Tibial artery (tissue), 4 donors: ENCODE results near the gene TGM3.

Source experiments
- DNase-seq, 2 donors: peaks; one replicate each; pipeline ENCODE4 v3.0.0-alpha.2; 2019
- H3K27ac ChIP-seq, 2 donors: fragments of 200-600 bp; sonication (generic) in 1 of 2; 1 replicate in 1 of 2; 2 replicates in 1 of 2; pipeline ENCODE4 v1.5.1; 2018 to 2019; ENCODE audit warnings: mild to moderate bottlenecking in 1 of 2
- H3K27me3 ChIP-seq, 2 donors: fragments of 200-600 bp; sonication (generic) in 1 of 2; one replicate each; pipeline versions ENCODE4 v1.5.1 to v1.6.0; 2016 to 2019
- H3K36me3 ChIP-seq, 3 donors: fragments of 200-600 bp; sonication (generic) in 2 of 3; one replicate each; pipeline ENCODE4 v1.5.1; 2016 to 2019; ENCODE audit warnings: mild to moderate bottlenecking in 2 of 3
- H3K4me1 ChIP-seq, 4 donors: fragments of 200-600 bp; sonication (generic) in 2 of 4; 1 replicate in 3 of 4; 2 replicates in 1 of 4; pipeline ENCODE4 v1.5.1; 2016 to 2019
- H3K4me3 ChIP-seq, 2 donors: fragments of 200-600 bp; sonication (generic) in 1 of 2; 1 replicate in 1 of 2; 2 replicates in 1 of 2; pipeline ENCODE4 v1.5.1; 2018 to 2019; ENCODE audit warnings: mild to moderate bottlenecking in 2 of 2
- H3K9me3 ChIP-seq, 3 donors: fragments of 200-600 bp; sonication (generic) in 1 of 3; one replicate each; pipeline ENCODE4 v1.5.1; 2016 to 2019
- intact Hi-C: fragments of 100-400 bp; cut with DNase I; formaldehyde crosslinking; loops from one replicate; pipeline ENCODE4 v1.15.0; 2023; ENCODE audit warnings: low total_unique reads
- TF ChIP-seq, protein P1 (sequence below), 2 experiments: fragments of 200-600 bp in 1 of 2; fragments of 450-650 bp in 1 of 2; IDR thresholded peaks; one replicate each; pipeline ENCODE4 v1.5.1; 2017 to 2019; ENCODE audit warnings: antibody characterized with exemption in 2 of 2, mild to moderate bottlenecking in 1 of 2, moderate library complexity in 1 of 2

TGM3 gene

DNA sequence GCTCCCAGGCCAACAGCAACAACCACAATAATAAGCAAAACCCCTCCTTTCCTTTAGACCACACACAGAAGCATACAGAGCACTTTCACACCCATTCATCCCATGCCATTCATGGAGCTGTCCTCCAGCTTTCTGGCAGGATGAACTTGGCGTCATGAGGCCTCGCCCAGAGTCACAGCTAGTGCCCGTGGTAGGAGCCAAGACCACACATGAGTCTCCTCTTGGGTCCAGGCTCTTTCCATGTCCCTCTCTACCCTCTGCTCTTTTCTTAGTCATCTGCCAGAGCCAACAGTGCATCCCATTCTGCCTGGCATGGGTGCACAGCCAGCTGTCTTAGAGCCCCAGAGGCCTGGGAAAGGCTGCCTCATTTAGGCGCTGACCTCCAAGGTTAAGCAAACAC lies 1.8 kb upstream of the TGM3 start:
- no peaks in the 10 kb centered on the region for H3K4me1 ChIP-seq
- intact Hi-C loops = no loop called here

DNA sequence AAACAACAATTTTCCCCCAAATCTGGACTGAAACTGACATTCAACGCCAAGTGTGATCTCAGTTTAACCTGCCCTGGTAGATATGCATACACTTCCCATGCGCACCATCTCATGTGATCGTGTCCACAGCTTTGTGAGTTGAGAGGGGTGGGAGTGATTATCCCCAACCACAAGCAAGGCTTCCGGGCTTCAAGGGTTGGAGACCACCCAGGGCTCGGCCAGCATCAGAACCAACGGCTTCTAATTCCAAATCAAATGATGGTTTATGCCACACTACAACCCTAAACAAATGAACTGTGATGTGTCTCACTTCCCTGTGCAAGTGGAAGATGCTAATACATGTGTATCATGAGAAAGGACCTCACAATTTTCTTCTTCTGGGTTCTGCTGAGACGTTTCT lies 515 bp upstream of the TGM3 start:
- Histone ChIP-seq H3K9me3 (no peaks in the 10 kb centered on the region), H3K4me3 (no peak overlapping the region), H3K27me3 (peaks cover 0 to 17% of the 10 kb centered on the region in 2 donors), H3K4me1 (no peaks in the 10 kb centered on the region), H3K27ac (no peak overlapping the region), H3K36me3 (no peaks in the 10 kb centered on the region)
- no peak for DNase-seq
- intact Hi-C loops = no loop called here
- TF ChIP-seq, protein P1, sequence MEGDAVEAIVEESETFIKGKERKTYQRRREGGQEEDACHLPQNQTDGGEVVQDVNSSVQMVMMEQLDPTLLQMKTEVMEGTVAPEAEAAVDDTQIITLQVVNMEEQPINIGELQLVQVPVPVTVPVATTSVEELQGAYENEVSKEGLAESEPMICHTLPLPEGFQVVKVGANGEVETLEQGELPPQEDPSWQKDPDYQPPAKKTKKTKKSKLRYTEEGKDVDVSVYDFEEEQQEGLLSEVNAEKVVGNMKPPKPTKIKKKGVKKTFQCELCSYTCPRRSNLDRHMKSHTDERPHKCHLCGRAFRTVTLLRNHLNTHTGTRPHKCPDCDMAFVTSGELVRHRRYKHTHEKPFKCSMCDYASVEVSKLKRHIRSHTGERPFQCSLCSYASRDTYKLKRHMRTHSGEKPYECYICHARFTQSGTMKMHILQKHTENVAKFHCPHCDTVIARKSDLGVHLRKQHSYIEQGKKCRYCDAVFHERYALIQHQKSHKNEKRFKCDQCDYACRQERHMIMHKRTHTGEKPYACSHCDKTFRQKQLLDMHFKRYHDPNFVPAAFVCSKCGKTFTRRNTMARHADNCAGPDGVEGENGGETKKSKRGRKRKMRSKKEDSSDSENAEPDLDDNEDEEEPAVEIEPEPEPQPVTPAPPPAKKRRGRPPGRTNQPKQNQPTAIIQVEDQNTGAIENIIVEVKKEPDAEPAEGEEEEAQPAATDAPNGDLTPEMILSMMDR (IDR thresholded peaks at IDR 0.05) = no peak

More for the DNA sequence above, 1.8 kb upstream of the TGM3 start:
- H3K36me3 ChIP-seq = no peaks in the 10 kb centered on the region
- TF ChIP-seq, protein P1 (IDR thresholded peaks at IDR 0.05) = no peak
- peaks cover 0 to 17% of the 10 kb centered on the region in 2 donors for H3K27me3 ChIP-seq
- no peaks in the 10 kb centered on the region for H3K9me3 ChIP-seq
- no peak overlapping the region for H3K27ac ChIP-seq
- no peak for DNase-seq
- no peak overlapping the region for H3K4me3 ChIP-seq

DNA sequence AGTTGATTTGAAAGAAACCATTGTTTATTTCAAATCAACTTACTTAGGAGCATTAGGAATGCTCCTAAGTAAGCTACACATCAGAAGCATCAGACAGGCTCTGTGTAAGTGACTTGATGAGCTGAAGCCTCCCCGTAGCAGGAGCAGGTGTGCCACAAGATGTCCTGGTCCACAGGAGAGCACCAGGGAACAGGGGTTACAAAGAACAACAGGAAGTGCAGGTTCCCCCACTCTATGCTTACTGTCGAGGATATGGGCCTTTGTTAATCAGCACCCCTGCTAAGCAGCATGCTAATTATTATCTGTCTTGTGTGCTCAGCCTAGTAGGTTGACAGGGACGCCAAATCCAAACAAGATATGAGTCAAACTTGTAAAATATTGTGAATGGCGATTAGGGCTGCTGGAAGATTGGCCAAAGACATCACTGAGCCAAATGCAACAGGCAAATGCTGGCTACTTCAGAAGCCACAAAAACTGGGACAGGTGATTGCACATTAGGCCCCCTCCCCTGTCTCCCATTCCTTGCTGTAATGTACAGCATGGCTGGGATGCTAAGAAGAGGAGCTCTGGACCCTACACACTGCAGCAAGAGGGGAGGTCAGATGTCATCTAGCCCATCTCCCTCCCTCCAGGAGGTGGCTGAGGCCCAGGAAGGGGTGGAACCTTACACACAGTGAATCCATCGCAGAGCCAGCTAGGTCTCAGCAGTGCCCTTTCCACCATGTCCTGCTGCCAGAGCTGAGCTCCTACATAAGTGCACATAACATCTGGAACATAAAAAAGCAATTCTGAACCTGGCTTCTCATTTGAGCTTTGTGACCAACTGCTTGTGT lies 939 bp downstream of the TGM3 start:
- H3K4me1 ChIP-seq = no peaks in the 10 kb centered on the region
- H3K27ac ChIP-seq = no peak overlapping the region
- intact Hi-C loops = no loop called here
- peaks cover 0 to 10% of the 10 kb centered on the region in 2 donors for H3K27me3 ChIP-seq
- DNase-seq = no peak
- no peaks in the 10 kb centered on the region for H3K36me3 ChIP-seq
- TF ChIP-seq, protein P1 (IDR thresholded peaks at IDR 0.05) = no peak
- no peaks in the 10 kb centered on the region for H3K9me3 ChIP-seq
- no peak overlapping the region for H3K4me3 ChIP-seq

DNA sequence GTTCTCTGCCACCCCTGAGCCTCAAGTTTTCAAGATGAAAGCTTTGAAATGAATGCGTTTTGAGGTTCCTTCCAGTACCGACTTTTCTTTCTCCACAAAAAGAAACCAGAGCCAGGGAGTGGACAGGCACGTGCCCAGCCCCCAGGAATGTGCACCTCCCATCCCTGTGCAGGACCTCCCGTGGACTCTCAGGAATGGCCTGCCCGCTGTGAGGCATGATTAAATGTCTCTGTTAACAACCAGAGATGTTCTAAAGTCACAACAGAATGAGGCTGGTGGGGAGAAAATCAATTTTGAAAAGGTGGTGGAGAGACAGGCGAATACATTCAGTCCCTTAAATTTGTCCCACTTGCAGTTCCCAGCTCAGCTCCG lies 1.5 kb downstream of the TGM3 start:
- Histone ChIP-seq H3K27me3 (peaks cover 0 to 10% of the 10 kb centered on the region in 2 donors), H3K4me1 (no peaks in the 10 kb centered on the region), H3K4me3 (no peak overlapping the region), H3K27ac (no peak overlapping the region), H3K36me3 (no peaks in the 10 kb centered on the region), H3K9me3 (no peaks in the 10 kb centered on the region)
- TF ChIP-seq, protein P1 (IDR thresholded peaks at IDR 0.05) = no peak
- peak in 1 of 2 donors; percentile 41 for DNase-seq
- intact Hi-C loops = no loop called here

DNA sequence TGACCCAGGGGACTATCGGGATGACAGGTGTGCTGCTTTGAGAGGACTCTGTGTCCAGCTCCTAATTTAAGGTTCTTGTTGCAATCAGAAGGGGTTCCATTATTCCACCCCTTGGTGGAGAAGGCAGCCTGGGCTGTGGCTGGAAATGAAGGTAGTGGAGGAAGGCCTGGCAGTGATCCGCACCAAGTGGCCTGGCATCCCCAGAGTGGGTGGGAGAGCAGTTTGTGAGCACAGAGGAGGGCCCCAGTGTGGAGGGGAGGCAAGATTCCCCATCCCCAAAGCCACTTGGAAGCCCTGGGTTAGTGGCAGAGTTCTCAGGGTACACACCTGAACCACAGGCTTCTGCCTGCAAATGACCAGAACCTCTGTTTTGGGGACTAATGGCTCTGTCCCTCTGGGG lies 2.3 kb downstream of the TGM3 start:
- no peaks in the 10 kb centered on the region for H3K9me3 ChIP-seq
- no peak for DNase-seq
- no peaks in the 10 kb centered on the region for H3K4me1 ChIP-seq
- no peak overlapping the region for H3K4me3 ChIP-seq
- peaks cover 0 to 10% of the 10 kb centered on the region in 2 donors for H3K27me3 ChIP-seq
- intact Hi-C loops = no loop called here
- no peak overlapping the region for H3K27ac ChIP-seq
- no peaks in the 10 kb centered on the region for H3K36me3 ChIP-seq
- TF ChIP-seq, protein P1 (IDR thresholded peaks at IDR 0.05) = no peak
